ENCODE data around the gene AKR1B1. TPM values are rescaled to one million over a fixed set of nuclear protein-coding genes. Genes with fewer than 3 reads are reported as not detected.

AKR1B1 gene
- total and polyA plus RNA-seq, 2 of the 4 experiments (the other 2 are of a cell fraction) = 90.9 to 201 TPM

GRCh38 chr7:134495546-134495945 is 36.6 kb upstream of the AKR1B1 start:
- Histone ChIP-seq H3K79me1 (ENCODE audit: low read depth in 1 of 2, low read length in 2 of 2) (no peaks in the 10 kb centered on the region), H3K27me3 (ENCODE audit: control insufficient read depth, insufficient read depth, low read length) (peaks cover 8% of the 10 kb centered on the region), H2BK20ac (ENCODE audit: low read depth, low read length) (no peak overlapping the region), H3K18ac (ENCODE audit: low read depth, low read length) (no peak overlapping the region), H2BK120ac (ENCODE audit: low read depth, low read length) (no peak overlapping the region), H2BK15ac (ENCODE audit: low read depth, low read length) (no peak overlapping the region), H2AFZ (replicated peaks; ENCODE audit: low read length, poor library complexity) (no peak overlapping the region), H3K56ac (ENCODE audit: extremely low read depth, insufficient read depth, low read length) (no peak overlapping the region), H3K36me3 (ENCODE audit: control insufficient read depth, insufficient read depth, low read length) (no peaks in the 10 kb centered on the region), H3K9ac (ENCODE audit: low read depth, low read length) (no peak overlapping the region), H3K4ac (ENCODE audit: low read depth, low read length) (no peak overlapping the region), H4K8ac (ENCODE audit: low read depth in 2 of 2, low read length in 2 of 2) (no peak overlapping the region), H3K4me1 (ENCODE audit: control insufficient read depth, insufficient read depth, low read length) (no peaks in the 10 kb centered on the region), H4K91ac (ENCODE audit: insufficient read depth, low read depth, low read length) (no peak overlapping the region), H4K5ac (ENCODE audit: low read depth, low read length) (no peak overlapping the region), H2BK5ac (ENCODE audit: low read depth, low read length, poor library complexity, severe bottlenecking) (no peak overlapping the region), H3K9me1 (ENCODE audit: insufficient read depth, low read length) (no peaks in the 10 kb centered on the region), H3K4me2 (ENCODE audit: low read depth, low read length) (no peak overlapping the region), H3K27ac (ENCODE audit: insufficient read depth, low read length) (no peak overlapping the region), H2AK5ac (ENCODE audit: low read depth, low read length) (no peak overlapping the region), H3K4me3 (ENCODE audit: insufficient read depth, low read depth, low read length) (no peak overlapping the region), H3K14ac (replicated peaks; ENCODE audit: low read depth, low read length) (no peak overlapping the region), H3K23ac (ENCODE audit: low read depth, low read length) (no peak overlapping the region), H2AK9ac (replicated peaks; ENCODE audit: low read depth, low read length, poor library complexity) (no peak overlapping the region), H4K20me1 (ENCODE audit: insufficient read depth, low read length) (no peaks in the 10 kb centered on the region), H3K9me3 (ENCODE audit: control insufficient read depth, insufficient read depth, low read length) (no peaks in the 10 kb centered on the region)
- TF ChIP-seq ELK1 (IDR thresholded peaks at IDR 0.05; ENCODE audit: borderline replicate concordance, low read depth, low read length) = no peak
- TF ChIP-seq CEBPB (IDR thresholded peaks at IDR 0.05; ENCODE audit: low read depth, low read length) = no peak
- TF ChIP-seq MAFK (IDR thresholded peaks at IDR 0.05; ENCODE audit: low read depth, low read length) = no peak
- no peak for TF ChIP-seq CTCF (conservative IDR thresholded peaks at IDR 0.05; ENCODE audit: low read depth, low read length)
- TF ChIP-seq, protein P1, sequence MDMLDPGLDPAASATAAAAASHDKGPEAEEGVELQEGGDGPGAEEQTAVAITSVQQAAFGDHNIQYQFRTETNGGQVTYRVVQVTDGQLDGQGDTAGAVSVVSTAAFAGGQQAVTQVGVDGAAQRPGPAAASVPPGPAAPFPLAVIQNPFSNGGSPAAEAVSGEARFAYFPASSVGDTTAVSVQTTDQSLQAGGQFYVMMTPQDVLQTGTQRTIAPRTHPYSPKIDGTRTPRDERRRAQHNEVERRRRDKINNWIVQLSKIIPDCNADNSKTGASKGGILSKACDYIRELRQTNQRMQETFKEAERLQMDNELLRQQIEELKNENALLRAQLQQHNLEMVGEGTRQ (IDR thresholded peaks at IDR 0.05; ENCODE audit: low read depth, low read length) = no peak
- no peak for TF ChIP-seq CHD1 (IDR thresholded peaks at IDR 0.05; ENCODE audit: low read depth, low read length)
- no peak for TF ChIP-seq RFX5 (IDR thresholded peaks at IDR 0.05; ENCODE audit: low read depth, low read length)
- TF ChIP-seq POLR2A (IDR thresholded peaks at IDR 0.05; ENCODE audit: low read depth, low read length) = no peak
- no peak for TF ChIP-seq FOS (IDR thresholded peaks at IDR 0.05; ENCODE audit: low read depth, low read length)
- no peak for TF ChIP-seq BHLHE40 (IDR thresholded peaks at IDR 0.05; ENCODE audit: low read depth, low read length)
- TF ChIP-seq MXI1 (IDR thresholded peaks at IDR 0.05; ENCODE audit: borderline replicate concordance, low read depth, low read length) = no peak
- no peak for TF ChIP-seq RAD21 (IDR thresholded peaks at IDR 0.05; ENCODE audit: low read length)
- intact Hi-C loops (cut with micrococcal nuclease) = no loop called here
- ChIA-PET CTCF (interaction anchor here (0.8 kb wide), 1 partner anchor 37 kb away, joined by 3 read pairs; no protein-coding TSS in a partner anchor), POLR2A (ENCODE audit: unreplicated experiment) (no interaction called here)
- dilution Hi-C loops (cut with HindIII; ENCODE audit: low sequenced_read_pairs, unreplicated experiment) = no loop called here
- ATAC-seq (ENCODE audit: low read depth) = no peak
- no CpG with 5 or more reads among the region's 1 CpG for WGBS, 2 experiments (ENCODE audit: extremely low coverage in 2 of 2, insufficient read length in 1 of 2)
- no TSS peak for BruUV-seq (replicated peaks)
- in situ Hi-C loops (cut with MboI; ENCODE audit: low sequenced_read_pairs) = no loop called here
- no peak for DNase-seq

Measured in IMR-90 (cell line).